HepG2 (cell line): ENCODE results near the gene ZBTB44.

ENCODE experiments used
- FOXK2 ChIP-seq: fragments of 450-650 bp; IDR thresholded peaks from 2 replicates; pipeline ENCODE4 v1.6.1; 2016
- PRMT3 ChIP-seq: sonication (generic); formaldehyde crosslinking; IDR thresholded peaks from 2 replicates; pipeline ENCODE4 v1.8.1; 2022; ENCODE audit warnings: low read depth, mild to moderate bottlenecking, moderate library complexity, missing genetic modification reagents, borderline replicate concordance
- ZKSCAN8 ChIP-seq: IDR thresholded peaks from 2 replicates; pipeline ENCODE4 v1.6.1; 2016; ENCODE audit warnings: borderline replicate concordance, missing genetic modification reagents, missing compliant biosample characterization
- ZSCAN31 ChIP-seq: sonication (generic); formaldehyde crosslinking; IDR thresholded peaks from 2 replicates; pipeline ENCODE4 v1.5.0; 2020; ENCODE audit warnings: low read depth, mild to moderate bottlenecking, missing genetic modification reagents

- TF ChIP-seq PRMT3 (CRISPR knock-in tag) (no peak), ZKSCAN8 (no peak), ZSCAN31 (CRISPR knock-in tag) (no peak), FOXK2 (no peak)
These were observed 135.1 kb downstream of the ZBTB44 start for GRCh38 chr11:130179396-130180306.
